Measurements from ENCODE around the gene RILPL1.
"Not testable (repeated sequence)": the region's sequence is repeated elsewhere in the genome, so short reads cannot be mapped to it uniquely, and the experiment has no call there.

The RILPL1 gene

DNA sequence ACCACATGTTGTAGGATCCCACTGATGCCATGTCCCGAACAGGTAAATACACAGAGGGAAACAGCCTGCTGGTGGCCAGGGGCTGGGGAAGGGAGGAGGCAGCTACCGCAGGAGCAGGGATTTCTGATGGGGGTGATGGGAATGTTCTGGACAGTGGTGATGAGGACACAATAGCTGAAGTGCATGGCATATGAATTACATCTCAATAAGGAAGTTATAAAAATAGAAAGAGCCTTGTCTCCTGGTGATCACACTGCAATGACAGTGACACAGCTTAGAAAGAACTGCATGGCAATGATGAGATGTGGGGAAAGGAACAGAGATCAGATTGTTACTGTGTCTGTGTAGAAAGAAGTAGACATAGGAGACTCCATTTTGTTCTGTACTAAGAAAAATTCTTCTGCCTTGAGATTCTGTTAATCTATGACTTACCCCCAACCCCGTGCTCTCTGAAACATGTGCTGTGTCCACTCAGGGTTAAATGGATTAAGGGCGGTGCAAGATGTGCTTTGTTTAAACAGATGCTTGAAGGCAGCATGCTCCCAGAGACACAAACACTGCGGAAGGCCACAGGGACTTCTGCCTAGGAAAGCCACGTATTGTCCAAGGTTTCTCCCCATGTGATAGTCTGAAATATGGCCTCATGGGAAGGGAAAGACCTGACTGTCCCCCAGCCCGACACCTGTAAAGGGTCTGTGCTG lies 41.0 kb downstream of the RILPL1 start:
- DNase-seq, result not testable (repeated sequence)

DNA sequence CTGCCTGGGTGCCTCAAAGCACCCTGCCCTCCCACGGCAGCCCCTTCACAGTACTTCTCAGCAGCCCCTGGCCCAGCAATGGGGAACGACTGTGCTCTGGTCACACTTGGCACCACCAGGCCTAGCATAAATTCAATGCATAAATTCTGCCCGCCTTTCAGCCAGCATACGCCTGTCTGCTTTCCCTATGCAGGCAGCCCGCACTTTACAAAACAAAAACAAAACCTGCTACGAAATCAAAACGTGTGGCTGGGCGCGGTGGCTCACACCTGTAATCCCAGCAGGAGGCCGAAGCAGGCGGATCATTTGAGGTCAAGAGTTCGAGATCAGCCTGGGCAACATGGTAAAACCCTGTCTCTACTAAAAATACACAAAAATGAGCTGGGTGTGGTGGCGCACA lies 42.0 kb downstream of the RILPL1 start:
- DNase-seq, result no peak

DNA sequence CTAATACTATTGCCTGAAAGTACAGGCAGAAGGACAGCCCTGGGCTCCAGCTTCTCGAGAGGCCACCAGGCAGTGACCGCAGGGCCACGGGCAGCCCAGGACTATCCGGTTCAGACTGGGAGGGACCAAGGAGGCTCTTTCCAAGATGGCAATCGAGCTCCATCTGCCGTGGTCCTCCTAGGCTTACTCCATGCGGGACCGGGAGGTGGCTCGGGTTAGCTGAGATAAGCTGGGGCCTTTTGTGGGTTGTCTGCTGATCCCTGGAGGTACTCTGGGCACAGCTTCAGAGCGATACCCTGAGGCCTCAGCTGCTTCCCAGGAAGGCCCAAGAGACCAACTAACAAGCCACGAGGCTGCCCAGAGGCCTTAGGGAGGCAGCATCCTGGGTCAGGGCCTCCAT lies 42.5 kb downstream of the RILPL1 start:
- DNase-seq, result no peak

DNA sequence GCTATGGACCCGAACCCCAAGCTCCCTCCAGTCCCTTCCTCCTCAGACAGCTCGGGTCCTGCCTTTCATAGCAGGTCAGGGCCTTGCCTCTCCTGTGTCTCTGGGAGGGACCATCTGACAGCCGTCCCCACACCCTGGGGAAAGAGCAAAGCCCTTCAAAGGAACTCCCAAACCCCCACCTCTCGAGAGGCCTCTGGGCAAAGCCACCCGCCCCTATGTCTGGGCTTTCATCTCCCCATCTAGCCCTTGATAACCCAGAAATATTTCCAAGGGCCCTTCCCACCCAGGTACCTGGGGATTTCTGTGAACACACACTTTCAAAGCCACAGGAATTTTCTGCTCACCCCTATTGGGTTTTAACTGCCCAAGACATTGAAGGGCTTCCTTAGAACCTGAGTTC lies 43.4 kb downstream of the RILPL1 start:
- no peak for DNase-seq

DNA sequence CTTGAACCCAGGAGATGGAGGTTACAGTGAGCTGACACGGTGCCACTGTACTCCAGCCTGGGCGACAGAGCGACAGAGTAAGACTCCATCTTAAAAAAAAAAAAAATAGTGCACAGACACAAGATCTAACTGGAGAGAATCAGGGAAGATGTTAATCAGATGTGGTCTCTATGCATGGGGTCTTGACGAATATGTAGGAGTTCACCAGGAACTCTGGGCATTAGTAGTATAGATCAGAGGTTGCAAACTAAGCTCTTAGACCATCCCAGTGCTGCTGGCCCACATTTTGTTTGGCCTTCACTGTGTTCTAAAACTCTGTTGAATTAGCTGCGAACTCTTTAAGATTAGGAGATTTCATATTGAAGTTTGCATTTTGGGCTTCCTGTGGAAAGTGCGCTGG lies 43.9 kb downstream of the RILPL1 start:
- no peak for DNase-seq

DNA sequence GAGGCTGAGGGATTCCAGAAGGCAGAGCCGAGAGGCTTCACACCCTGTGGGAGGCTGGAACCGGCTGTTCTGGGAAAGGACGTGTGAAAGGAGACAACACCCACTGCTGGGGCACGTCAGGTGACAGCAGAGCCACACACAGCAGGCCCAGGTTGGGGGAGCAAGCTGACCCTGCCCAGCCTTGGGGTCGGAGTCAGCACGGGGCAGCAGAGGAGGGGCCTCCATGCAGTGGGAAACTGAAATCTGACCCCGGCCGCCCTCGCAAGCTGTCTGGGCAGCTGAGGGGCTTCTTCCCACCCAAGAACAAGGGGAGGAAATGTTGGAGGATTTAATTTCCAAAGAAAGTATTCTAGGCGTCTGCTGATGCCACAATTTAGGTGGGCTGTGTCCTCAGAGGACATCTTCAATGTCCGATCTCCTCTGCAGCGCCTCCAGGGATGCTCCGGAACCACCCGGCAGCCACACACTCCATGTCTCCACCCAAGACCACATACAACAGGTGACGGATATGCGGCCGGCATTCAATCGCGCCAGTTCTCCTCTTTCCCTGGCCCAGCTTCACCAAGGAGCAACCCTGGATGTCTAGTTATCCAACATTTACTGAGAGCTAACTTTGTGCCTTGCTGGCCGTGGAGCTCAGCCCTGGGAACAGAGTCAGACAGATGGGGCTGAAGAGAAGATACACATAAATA lies 44.8 kb downstream of the RILPL1 start:
- no peak for DNase-seq

DNA sequence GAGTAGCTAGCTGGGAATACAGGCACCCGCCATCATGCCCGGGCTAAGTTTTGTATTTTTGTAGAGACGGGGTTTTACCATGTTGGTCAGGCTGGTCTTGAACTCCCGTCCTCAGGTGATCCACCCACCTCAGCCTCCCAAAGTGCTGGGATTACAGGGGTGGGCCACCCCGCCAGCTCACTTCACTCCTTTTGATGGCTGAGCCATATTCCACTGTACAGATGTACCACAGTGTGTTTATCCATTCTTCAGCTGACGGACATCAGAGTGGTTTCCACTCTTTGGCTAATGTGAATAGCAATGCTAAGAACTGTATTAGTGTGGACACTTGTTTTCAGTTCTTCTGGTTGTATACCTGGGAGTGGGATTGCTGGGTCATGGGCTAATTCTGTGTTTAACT lies 46.1 kb downstream of the RILPL1 start:
- no peak for DNase-seq

DNA sequence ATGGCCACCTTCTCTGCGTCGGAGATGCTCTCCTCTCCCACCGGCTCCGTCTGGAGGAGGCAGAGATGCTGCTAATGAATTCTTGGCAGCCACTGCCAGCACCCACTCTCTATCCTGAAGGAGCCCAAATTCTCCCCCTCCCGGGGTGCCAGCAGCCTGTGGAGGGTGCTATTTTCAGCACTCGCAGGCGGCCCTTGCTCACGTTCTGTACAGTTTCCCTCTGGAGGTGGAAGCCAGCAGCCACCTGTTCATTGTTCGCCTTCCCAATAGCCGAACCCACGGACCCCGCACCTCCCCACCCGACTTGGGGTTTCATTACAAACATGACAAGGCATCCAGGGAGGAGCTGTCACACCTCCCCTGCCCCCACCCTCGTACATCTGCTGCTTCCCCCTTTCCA lies 47.8 kb downstream of the RILPL1 start:
- no peak for DNase-seq

DNA sequence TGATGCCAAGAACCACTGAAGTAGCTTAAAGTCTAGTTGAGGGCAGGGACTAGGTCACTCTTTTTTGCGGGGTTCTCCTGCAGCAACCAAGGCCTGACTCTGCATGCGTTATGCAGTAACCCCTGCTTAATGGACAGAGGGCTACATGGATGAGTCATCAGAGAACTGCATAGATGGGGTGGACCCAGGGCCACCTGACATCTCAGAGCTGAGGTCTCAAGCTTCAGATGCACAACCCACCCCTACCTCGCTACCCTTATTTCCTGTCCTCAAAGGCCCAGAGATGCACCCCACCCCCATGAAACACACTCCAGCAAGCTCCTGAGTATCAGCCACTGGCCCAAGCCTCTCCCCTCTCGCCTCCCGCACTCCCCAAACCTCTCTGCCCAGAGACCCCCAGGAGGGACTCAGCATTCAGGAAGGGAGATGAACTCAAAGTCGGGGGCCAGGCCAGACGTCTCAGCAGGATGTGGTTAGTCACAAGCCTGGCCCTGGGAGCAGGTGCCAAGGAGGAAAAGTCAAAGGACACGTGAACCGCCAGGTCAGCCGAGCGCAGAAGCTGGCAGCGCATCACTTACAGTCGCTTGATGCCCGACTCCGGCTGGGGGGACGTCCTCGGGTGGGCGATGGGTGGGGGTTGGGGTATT lies 49.8 kb downstream of the RILPL1 start:
- no peak for DNase-seq

DNA sequence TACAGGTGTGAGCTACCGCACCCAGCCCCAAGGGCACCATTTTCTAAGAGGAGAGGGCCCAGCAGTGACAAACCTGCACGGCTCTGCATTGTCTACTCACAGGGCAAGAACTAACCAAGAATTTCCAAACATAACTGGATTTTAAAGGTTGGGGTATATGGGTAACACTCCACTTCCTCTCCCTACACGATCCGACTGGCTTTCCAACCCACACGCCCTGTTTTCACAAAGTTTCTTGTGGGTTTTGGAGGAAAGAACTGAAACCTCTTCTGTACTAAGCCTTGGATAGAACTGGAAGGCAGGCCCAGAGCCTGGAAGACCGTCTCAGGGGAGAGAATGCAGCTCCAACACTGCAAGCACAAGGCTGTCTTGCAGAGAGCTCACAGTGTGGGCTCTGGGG lies 50.6 kb downstream of the RILPL1 start:
- no peak for DNase-seq

DNA sequence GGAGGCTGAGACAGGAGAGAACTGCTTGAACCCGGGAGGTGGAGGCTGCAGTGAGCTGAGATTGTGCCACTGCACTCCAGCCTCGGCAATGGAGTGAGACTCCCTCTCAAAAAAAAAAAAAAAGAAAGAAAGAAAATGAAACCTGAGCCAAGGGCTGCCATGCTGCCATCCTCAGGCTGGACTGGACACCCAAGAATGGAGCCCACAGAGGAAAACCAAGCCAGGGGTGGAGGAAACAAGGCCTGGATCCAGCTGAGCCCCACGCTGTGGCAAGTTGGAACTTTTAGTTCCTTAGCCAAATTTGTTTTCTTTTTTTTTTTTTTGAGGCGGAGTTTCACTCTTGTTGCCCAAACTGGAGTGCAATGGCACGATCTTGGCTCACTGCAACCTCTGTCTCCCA lies 52.3 kb downstream of the RILPL1 start:
- not testable (repeated sequence) for DNase-seq

DNA sequence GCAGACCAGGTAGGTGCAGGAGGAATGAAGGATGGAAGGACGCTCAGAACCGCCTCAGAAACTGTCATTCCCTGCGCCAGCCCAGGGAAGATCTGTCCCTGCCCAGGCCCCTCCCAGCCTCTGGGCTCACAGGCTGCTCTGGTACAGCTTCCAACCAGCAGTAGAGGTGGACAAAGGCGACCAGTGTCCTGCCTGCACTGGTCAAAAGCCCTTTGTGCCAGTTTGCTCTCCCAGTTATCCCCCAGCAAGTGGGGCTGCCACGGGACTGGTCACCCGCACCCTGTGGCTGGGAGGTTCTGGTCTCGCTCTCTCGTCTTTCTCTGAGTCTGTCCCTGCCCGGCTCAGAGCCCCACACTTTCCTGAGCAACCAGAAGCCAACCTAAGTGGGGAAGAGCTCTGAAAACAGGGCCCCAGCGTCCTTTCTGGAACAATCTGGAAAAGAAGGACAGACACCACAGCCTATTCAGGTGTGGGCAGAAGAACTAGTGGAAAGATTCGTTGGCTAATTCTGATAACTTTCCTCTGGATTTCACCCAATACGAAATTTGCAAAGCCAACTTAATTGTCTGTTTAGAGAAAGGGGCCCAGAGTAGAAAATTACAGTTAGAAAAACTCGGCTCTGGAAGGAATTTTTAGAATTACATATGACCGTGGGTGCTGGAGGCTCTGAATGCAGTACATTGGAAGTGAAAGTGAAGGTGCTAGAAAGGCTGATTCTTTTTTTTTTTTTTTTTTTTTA lies 53.9 kb downstream of the RILPL1 start:
- DNase-seq, result no peak

DNA sequence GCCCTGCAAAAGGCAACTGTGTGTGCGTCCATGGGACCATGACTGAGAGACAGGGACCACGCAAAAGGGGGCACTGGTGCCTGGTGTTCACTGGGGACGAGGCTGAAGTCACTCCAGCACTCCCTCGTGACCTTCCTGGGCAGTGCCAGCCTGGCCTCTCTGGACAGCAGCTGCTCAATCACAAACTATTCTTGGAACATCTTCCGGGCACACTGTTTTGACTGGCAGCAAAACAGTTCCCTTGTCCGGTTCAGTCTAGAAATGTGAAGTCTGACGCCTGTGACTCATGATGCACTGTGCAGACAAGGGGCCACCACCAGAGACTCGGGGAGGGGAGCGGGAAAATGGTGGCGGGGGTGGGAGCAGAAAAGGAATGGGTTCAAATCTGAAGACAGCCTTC lies 54.8 kb downstream of the RILPL1 start:
- DNase-seq, result no peak

DNA sequence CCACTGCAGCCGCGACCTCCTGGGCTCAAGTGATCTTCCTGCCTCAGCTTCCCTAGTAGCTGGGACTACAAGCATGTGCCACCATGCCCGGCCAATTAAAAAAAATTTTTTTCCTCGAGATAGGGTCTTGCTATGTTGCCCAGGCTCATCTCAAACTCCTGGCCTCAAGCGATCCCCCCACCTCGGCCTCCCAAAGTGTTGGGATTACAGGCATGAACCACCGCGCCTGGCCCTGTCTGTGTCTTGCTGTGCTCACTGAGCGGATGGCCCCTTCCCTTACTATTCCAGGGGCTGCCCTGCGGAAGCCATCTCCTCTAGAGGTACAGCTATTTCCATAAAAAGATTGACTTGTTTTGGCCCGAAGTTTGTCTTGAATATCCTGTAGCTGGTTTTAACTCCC lies 55.5 kb downstream of the RILPL1 start:
- no peak for DNase-seq

DNA sequence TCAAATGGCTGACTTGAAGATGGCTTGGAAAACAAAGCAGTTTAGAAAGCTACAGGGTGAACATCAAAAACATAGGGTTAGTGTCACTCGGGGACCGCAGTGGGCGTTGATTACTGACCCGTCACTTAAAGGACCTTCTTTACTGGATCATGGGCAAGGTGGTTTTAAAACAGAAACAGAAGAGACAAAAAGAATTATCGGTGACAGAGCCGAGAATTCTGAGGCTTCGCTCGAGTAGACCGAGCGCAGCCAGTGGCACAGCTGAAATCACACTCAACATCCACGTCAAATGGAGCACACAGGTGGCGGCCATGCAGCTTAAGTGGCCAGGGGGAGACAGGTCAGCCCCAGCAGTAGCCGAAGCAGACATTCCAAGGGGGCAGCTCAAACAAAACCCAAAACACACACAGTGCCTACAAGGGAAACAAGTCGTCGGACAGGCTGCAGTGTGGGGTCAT lies 58.2 kb downstream of the RILPL1 start:
- DNase-seq, result no peak

DNA sequence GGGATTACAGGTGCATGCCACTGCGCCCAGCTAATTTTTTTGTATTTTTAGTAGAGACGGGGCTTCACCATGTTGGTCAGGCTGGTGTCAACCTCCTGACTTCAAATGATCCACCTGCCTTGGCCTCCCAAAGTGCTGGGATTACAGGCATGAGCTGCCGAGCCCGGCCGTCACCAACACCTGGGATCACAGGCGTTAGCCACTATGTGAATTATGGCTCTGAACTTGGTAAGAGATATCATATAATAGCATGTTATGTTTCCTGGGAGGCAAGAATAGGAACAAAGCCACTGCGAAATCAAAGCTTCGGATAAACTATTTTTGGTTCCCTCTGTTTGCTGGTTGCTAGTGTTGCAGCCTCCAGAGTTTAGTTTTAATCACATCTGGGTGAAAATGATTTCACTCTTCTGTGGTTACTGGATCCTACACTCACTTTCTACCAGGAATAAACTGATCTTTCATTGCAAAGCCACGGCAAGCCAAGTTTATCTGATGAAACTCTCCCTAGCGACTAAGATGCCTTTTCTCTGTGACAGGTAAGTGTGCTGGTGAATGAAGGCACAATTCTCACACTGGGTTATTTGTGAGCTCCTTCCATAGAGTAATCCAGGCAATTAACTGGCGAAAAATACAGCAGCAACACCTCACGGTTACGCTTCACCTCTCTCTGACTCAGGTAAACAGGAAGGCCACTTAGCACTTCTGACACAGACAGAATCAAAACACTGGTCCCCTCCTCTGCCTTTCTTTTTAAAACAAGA lies 58.9 kb downstream of the RILPL1 start:
- no peak for DNase-seq

DNA sequence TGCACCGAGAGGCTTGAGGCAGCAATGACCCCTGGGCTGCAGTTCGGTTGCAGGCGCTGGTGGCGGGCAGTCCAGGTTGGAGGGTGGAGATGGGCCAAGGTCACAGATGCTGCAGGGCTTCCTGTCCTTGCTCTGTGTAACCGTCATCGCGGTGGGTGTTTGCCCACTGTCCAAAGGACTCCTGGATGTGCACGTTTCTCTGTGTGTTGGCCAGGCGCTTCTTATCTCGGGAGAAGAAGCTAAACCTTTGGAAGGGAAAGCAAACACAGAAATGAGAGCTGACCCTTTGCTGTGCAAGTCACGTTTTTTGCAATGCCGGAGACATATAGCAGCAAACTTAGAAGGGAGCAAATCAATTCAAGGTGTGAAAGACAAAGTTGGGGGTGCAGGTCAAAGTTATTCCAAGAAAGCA lies 61.1 kb downstream of the RILPL1 start:
- DNase-seq, result no peak

DNA sequence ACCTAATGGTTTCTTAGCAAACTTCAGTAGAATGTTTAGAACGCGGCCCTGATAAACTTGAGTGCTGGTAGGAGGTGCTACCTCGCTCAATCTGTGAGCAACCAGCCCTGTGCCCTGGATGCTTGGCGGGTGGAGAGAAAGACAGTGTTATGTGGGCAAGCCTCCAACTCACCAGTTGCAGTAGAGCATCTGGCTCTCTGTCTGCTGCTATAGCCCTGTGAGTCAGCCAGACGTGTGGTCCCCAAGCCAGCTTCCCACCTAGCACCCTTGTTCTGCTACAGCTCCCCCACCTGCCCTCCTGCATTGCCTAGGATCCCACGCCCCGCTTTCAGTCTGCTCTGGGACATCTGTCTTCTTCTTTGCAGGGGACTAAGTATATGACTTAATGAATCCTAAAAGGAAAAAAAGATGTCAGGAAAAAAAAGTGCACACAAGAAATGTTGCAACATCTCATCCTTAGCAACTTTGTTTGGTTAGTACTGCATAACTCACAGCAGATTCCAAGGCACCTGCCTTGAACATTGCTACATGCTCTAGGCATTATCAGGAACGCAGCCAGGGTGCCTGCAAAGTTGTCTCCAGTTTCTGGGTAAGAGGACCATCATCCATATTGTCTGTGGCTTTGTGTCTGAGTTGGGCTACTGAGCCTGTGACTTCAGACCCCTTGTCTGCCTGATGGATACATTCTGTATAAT lies 62.0 kb downstream of the RILPL1 start:
- DNase-seq, result no peak

DNA sequence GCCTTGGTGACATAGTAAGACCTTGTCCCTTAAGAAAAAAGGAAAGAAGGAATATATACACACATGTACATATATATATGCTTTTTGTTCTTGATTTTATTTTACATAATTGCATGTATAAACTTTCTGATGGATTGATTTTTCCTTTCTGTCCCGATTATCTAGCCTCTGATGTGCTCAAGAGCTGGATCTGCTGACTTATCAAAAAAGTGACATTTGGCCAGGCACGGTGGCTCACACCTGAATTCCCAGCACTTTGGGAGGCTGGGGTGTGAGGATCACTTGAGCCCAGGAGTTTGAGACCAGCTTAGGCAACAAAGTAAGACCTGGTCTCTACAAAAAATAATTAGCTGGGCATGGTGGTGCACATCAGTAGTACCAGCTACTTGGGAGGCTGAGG lies 63.5 kb downstream of the RILPL1 start:
- DNase-seq, result no peak

DNA sequence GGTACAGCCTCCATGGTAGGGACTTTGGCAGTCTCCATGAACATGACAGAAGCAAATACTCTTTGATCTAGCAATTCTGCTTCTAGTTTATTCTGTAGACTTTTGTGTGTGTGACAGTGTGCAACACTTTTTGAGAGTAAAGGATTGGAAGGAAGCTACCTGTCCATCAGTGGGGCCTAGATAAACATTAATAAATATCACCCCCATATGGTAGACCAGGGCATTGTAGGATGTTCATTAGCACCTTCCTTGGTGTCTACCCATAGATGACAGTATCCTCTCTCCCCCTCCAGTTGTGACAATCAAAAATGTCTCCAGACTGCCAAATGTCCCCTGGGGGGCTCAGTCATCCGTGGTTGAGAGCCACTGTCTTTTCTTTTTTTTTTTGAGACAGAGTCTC lies 64.7 kb downstream of the RILPL1 start:
- DNase-seq, result no peak

DNA sequence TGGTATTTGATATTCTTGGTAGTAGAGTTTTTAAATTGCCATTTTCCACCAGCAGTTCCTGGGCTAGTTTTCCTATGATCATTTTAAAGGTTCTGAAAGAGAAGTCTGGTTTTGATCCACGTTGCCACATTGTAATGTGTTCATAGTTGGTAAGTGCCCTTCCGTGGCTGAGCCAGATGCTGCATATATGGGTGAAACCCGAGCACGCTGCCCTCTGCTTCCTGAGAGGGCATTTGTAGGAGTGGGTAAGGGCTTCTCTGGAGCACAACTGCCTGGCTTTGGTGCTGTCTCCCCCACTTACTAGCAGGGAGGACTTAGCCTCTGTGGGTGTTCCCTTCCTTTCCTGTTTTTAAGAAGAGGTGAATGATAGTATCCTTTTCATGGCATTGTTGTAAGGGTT lies 68.4 kb downstream of the RILPL1 start:
- DNase-seq, result no peak

DNA sequence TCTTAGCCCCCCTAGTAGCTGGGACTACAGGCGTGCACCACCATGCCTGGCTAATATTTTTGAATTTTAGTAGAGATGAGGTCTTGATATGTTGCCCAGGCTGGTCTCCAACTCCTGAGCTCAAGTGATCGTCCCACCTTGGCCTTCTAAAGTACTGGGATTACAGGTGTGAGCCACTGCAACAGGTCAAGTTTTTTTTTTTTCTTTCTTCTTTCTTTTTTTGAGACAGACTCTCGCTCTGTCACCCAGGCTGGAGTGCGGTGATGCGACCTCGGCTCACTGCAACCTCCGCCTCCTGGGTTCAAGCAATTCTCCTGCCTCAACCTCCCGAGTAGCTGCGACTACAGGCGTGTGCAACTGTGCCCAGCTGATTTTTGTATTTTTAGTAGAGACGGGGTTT lies 70.3 kb downstream of the RILPL1 start:
- DNase-seq, result not testable (repeated sequence)

Measured in NCI-H1092 (cell line).